HepG2 (cell line): ENCODE data around the gene RESP18. TPM values are rescaled to one million over a fixed set of nuclear protein-coding genes. Genes with fewer than 3 reads are reported as not detected.

Experiments
- CCDC6 ChIP-seq: sonication (generic); formaldehyde crosslinking; IDR thresholded peaks from 2 replicates; pipeline ENCODE4 v1.8.1; 2022; ENCODE audit warnings: mild to moderate bottlenecking, missing genetic modification reagents, moderate library complexity
- ISL2 ChIP-seq: sonication (generic); formaldehyde crosslinking; IDR thresholded peaks from 2 replicates; pipeline ENCODE4 v1.5.0; 2020; ENCODE audit warnings: missing genetic modification reagents
- NKX3-1 ChIP-seq: sonication (generic); formaldehyde crosslinking; IDR thresholded peaks from 2 replicates; pipeline ENCODE4 v1.5.0; 2020; ENCODE audit warnings: missing genetic modification reagents
- TGIF2 ChIP-seq: IDR thresholded peaks from 2 replicates; pipeline ENCODE4 v1.6.1; 2016; ENCODE audit warnings: control low read depth, missing compliant biosample characterization
- ZNF557 ChIP-seq: sonication (generic); formaldehyde crosslinking; IDR thresholded peaks from 2 replicates; pipeline ENCODE4 v1.4.0; 2020; ENCODE audit warnings: missing genetic modification reagents
- ZNF614 ChIP-seq: IDR thresholded peaks from 2 replicates; pipeline ENCODE4 v1.6.1; 2018; ENCODE audit warnings: missing biosample characterization, missing genetic modification reagents, inconsistent platforms, borderline replicate concordance
- polyA plus RNA-seq, 8 experiments: library from polyadenylated mRNA; depleted of rRNA in 3 of 8; stranded (reverse) in 7 of 8; unstranded in 1 of 8; fragments of >200 nt; fragmentation: Illumina TruSeq in 4 of 8; extraction: Trizol in 4 of 8; gene quantifications; 2 replicates each; pipeline versions ENCODE4 v1.2.1 to v1.2.3, GENCODE V29; 2011 to 2016; ENCODE audit warnings: low read depth in 4 of 8, missing spikeins in 1 of 8, mixed read lengths in 1 of 8; ENCODE audit not compliant: insufficient read depth in 1 of 8
- total RNA-seq, 5 experiments: library from RNA; depleted of rRNA; stranded (reverse); fragments of >200 nt; fragmentation: Illumina TruSeq; extraction: Trizol; gene quantifications; 2 replicates each; pipeline ENCODE4 v1.2.3, GENCODE V29; 2016; ENCODE audit warnings: low read depth in 1 of 5
- TF ChIP-seq, protein P1 (sequence below): IDR thresholded peaks from 2 replicates; pipeline ENCODE4 v1.6.1; 2012; ENCODE audit warnings: low read length, improper control_type of control experiment
- TF ChIP-seq, protein P2 (sequence below): sonication (generic); formaldehyde crosslinking; IDR thresholded peaks from 2 replicates; pipeline ENCODE4 v1.9.0; 2021; ENCODE audit warnings: missing genetic modification reagents, mild to moderate bottlenecking, borderline replicate concordance
- TF ChIP-seq, protein P3 (sequence below): sonication (generic); formaldehyde crosslinking; IDR thresholded peaks from 2 replicates; pipeline ENCODE4 v1.5.0; 2020; ENCODE audit warnings: missing genetic modification reagents, mild to moderate bottlenecking, borderline replicate concordance
- TF ChIP-seq, protein P4 (sequence below): sonication (generic); formaldehyde crosslinking; IDR thresholded peaks from 2 replicates; pipeline ENCODE4 v1.5.0; 2020; ENCODE audit warnings: mild to moderate bottlenecking, missing genetic modification reagents
- TF ChIP-seq, protein P5 (sequence below): sonication (generic); formaldehyde crosslinking; IDR thresholded peaks from 2 replicates; pipeline ENCODE4 v1.5.1; 2020; ENCODE audit warnings: missing genetic modification reagents, mild to moderate bottlenecking, borderline replicate concordance
- TF ChIP-seq, protein P6 (sequence below): sonication (generic); formaldehyde crosslinking; IDR thresholded peaks from 2 replicates; pipeline ENCODE4 v1.4.0; 2020; ENCODE audit warnings: mild to moderate bottlenecking, missing genetic modification reagents
- TF ChIP-seq, protein P7 (sequence below): sonication (generic); formaldehyde crosslinking; IDR thresholded peaks from 2 replicates; pipeline ENCODE4 v1.8.0; 2022; ENCODE audit warnings: mild to moderate bottlenecking, missing genetic modification reagents

Gene RESP18
- total and polyA plus RNA-seq, 2 of the 13 experiments (the other 11 are each of a cell fraction or from before 2014, with no cell fraction given) = not detected

DNA sequence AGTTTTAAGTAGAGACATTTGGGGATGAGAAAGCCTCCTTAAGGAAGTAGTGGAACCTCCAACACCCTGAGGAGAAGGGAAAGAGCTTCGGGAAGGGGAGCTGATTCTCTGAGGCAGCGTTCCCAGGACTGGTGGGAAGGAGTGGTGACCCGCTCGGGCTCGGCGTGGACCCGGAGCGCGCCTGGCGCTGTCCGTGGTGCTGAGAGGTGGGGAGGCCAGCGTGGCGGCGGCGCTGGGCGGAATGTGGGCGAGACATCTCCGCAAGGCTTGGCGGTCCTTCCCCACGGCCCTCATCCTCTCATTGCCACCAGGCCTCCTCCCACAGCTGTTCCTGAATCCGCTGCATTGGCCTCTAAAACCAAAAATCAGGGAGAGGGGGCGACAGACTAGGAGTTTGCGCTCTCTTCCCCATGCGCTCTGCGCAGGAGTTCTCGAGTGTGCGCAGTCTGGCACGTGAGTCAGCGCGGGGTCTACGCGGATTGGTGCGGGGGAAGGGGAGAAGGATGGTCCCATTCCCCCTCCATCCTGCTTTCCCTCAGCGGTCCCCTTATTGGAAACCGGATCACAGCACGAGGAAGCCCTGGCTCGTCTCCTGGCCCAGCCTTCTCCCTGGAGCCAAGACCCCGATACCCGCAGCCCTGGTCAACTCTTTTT is 857 bp downstream of the RESP18 start (continued):
- peak; percentile 67 for TF ChIP-seq ISL2 (CRISPR knock-in tag)
- TF ChIP-seq, protein P1, sequence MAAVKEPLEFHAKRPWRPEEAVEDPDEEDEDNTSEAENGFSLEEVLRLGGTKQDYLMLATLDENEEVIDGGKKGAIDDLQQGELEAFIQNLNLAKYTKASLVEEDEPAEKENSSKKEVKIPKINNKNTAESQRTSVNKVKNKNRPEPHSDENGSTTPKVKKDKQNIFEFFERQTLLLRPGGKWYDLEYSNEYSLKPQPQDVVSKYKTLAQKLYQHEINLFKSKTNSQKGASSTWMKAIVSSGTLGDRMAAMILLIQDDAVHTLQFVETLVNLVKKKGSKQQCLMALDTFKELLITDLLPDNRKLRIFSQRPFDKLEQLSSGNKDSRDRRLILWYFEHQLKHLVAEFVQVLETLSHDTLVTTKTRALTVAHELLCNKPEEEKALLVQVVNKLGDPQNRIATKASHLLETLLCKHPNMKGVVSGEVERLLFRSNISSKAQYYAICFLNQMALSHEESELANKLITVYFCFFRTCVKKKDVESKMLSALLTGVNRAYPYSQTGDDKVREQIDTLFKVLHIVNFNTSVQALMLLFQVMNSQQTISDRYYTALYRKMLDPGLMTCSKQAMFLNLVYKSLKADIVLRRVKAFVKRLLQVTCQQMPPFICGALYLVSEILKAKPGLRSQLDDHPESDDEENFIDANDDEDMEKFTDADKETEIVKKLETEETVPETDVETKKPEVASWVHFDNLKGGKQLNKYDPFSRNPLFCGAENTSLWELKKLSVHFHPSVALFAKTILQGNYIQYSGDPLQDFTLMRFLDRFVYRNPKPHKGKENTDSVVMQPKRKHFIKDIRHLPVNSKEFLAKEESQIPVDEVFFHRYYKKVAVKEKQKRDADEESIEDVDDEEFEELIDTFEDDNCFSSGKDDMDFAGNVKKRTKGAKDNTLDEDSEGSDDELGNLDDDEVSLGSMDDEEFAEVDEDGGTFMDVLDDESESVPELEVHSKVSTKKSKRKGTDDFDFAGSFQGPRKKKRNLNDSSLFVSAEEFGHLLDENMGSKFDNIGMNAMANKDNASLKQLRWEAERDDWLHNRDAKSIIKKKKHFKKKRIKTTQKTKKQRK = no peak
- TF ChIP-seq, protein P2, sequence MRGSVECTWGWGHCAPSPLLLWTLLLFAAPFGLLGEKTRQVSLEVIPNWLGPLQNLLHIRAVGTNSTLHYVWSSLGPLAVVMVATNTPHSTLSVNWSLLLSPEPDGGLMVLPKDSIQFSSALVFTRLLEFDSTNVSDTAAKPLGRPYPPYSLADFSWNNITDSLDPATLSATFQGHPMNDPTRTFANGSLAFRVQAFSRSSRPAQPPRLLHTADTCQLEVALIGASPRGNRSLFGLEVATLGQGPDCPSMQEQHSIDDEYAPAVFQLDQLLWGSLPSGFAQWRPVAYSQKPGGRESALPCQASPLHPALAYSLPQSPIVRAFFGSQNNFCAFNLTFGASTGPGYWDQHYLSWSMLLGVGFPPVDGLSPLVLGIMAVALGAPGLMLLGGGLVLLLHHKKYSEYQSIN (CRISPR knock-in tag) = peak; percentile 89; the same call in 1 of the 2 replicates
- 0 out of 2 replicates have a peak, but pooled peaks have one; percentile 49 for TF ChIP-seq ZNF614
- TF ChIP-seq, protein P3, sequence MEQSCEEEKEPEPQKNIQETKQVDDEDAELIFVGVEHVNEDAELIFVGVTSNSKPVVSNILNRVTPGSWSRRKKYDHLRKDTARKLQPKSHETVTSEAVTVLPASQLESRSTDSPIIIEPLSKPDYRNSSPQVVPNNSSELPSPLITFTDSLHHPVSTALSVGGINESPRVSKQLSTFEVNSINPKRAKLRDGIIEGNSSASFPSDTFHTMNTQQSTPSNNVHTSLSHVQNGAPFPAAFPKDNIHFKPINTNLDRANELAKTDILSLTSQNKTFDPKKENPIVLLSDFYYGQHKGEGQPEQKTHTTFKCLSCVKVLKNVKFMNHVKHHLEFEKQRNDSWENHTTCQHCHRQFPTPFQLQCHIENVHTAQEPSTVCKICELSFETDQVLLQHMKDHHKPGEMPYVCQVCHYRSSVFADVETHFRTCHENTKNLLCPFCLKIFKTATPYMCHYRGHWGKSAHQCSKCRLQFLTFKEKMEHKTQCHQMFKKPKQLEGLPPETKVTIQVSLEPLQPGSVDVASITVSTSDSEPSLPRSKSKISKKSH = peak; percentile 46; the same call in 1 of the 2 replicates
- TF ChIP-seq, protein P4, sequence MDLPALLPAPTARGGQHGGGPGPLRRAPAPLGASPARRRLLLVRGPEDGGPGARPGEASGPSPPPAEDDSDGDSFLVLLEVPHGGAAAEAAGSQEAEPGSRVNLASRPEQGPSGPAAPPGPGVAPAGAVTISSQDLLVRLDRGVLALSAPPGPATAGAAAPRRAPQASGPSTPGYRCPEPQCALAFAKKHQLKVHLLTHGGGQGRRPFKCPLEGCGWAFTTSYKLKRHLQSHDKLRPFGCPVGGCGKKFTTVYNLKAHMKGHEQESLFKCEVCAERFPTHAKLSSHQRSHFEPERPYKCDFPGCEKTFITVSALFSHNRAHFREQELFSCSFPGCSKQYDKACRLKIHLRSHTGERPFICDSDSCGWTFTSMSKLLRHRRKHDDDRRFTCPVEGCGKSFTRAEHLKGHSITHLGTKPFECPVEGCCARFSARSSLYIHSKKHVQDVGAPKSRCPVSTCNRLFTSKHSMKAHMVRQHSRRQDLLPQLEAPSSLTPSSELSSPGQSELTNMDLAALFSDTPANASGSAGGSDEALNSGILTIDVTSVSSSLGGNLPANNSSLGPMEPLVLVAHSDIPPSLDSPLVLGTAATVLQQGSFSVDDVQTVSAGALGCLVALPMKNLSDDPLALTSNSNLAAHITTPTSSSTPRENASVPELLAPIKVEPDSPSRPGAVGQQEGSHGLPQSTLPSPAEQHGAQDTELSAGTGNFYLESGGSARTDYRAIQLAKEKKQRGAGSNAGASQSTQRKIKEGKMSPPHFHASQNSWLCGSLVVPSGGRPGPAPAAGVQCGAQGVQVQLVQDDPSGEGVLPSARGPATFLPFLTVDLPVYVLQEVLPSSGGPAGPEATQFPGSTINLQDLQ (CRISPR knock-in tag) = no peak; the same call in 1 of the 2 replicates
- TF ChIP-seq, protein P5, sequence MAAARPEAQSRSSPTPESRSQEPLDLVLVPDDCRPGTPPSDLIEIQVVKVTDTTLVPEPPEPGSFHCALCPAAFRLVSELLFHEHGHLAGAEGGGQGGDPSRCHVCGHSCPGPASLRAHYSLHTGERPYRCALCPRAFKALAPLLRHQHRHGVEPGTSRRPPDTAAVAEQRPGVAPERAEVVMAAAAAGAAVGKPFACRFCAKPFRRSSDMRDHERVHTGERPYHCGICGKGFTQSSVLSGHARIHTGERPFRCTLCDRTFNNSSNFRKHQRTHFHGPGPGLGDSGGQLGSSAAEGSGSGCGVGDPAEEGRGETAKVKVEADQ (CRISPR knock-in tag) = no peak
- TF ChIP-seq CCDC6 (CRISPR knock-in tag) = peak; percentile 75; the same call in 1 of the 2 replicates
- TF ChIP-seq, protein P6, sequence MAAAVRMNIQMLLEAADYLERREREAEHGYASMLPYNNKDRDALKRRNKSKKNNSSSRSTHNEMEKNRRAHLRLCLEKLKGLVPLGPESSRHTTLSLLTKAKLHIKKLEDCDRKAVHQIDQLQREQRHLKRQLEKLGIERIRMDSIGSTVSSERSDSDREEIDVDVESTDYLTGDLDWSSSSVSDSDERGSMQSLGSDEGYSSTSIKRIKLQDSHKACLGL (CRISPR knock-in tag) = peak; percentile 75
- peak; percentile 85; the same call in 1 of the 2 replicates for TF ChIP-seq TGIF2 (CRISPR knock-in tag)
- TF ChIP-seq ZNF557 (CRISPR knock-in tag) = peak; percentile 96
- peak; percentile 90 for TF ChIP-seq NKX3-1 (CRISPR knock-in tag)
- TF ChIP-seq, protein P7, sequence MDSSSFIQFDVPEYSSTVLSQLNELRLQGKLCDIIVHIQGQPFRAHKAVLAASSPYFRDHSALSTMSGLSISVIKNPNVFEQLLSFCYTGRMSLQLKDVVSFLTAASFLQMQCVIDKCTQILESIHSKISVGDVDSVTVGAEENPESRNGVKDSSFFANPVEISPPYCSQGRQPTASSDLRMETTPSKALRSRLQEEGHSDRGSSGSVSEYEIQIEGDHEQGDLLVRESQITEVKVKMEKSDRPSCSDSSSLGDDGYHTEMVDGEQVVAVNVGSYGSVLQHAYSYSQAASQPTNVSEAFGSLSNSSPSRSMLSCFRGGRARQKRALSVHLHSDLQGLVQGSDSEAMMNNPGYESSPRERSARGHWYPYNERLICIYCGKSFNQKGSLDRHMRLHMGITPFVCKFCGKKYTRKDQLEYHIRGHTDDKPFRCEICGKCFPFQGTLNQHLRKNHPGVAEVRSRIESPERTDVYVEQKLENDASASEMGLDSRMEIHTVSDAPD = no peak
